ENCODE measurements around the gene MMAB.

MMAB gene

GRCh38 chr12:109559200-109559505 lies 14.2 kb downstream of the MMAB start:
- no peak for DNase-seq (ENCODE audit: low spot score)

DNA sequence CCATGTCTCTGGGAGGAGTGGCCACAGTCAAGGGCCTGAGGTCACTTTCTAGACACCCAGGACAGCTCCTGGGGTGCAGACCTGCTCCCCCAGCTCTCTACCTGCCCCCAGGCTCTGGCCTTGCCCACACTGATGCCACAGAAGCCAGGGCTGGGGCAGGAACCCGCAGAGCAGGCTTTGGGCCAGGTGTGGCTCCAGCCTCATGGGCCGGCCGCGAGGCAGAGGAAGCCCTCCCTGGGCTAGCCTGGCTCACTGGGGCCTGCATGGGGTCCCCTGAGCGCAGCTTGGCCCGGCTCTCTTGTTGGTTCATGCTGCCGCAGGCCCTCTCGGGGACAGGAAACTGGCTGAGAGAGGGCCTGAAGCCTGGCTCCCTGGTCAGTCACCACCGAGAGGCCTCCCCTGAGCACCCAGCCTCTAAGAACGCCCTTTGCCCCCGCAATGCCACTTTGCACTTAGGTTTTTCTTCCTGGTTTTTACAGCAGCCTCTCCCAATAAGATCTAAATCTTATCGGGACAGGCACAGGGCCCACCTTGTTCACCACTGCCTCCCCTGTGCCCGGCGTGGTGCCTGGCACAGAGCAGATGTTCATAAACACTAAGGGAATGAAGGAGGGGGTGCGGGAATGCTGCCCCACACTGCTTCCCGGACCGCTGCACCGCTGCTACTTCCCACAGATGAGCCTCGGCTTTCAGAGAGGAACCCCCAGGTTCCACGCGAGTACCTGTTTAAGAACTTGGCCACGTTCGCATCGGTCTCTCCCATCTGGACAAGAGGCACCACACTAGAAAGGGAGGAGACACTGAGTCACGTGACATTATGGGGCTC lies 14.7 kb downstream of the MMAB start:
- DNase-seq (ENCODE audit: low spot score) = no peak

GRCh38 chr12:109557805-109558204 lies 15.5 kb downstream of the MMAB start:
- DNase-seq (ENCODE audit: low spot score) = no peak

DNA sequence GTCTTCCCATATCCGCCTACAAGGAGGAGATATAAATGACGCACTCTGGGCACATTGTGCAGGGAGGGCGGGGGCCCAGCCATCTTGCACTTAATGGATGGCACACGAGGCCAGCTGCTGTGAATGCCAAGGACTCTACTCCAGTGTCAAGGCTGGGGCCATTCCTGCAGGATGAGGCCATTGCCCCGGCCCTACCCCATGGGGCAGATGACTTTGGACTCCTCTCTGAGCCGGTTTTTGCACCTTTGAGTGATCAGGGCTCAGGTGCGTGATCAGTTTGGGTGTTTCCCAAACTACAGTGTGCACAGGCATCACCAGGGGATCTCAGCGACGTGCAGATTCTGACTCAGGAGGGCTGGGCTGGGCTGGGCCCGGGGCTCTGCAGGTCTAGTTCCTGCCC lies 16.1 kb downstream of the MMAB start:
- no peak for DNase-seq (ENCODE audit: low spot score)

DNA sequence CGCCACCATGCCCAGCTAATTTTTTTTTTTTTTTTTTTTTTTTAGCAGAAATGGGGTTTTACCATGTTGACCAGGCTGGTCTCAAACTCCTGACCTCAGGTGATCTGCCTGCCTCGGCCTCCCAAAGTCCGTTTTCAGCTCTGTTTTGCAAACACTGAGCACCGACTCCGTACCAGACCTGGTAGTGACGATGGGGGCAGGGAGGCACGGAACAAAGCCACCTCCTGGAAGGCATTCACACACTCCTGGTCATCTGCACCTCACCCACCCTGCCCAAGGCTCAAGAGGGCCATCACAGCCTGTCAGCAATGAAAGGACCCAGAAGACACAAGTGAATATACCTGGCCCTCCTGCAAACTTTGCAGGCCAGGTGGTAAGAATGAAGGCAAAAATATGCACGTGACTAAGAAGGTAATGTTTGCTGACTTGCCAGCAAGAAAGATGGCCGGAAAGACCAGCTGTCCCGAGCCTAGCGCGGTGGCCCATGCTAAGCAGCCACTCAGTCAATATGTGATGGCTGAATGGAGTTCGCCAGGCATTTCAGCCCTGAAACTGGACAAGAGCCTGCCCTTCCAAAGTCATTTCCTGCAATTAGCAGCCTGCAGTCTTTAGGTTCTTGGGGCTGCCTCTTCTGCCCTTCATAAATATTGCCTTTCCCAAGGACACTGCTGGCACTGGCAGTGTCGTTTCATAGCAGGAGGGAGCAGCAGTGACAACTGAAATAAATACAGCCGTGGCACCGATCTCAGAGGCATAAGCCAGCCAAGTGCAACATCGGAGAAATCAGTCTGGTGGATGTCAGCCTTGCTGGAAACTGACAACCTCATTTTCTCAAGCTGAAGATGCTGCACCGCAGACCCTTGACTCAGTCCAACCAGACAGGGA lies 17.6 kb downstream of the MMAB start:
- DNase-seq (ENCODE audit: low spot score) = no peak

- no peak for DNase-seq (ENCODE audit: low spot score)
Observed at GRCh38 chr12:109554761-109555160, 18.5 kb downstream of the MMAB start.

GRCh38 chr12:109553906-109554500 lies 19.3 kb downstream of the MMAB start:
- DNase-seq (ENCODE audit: low spot score) = no peak

DNA sequence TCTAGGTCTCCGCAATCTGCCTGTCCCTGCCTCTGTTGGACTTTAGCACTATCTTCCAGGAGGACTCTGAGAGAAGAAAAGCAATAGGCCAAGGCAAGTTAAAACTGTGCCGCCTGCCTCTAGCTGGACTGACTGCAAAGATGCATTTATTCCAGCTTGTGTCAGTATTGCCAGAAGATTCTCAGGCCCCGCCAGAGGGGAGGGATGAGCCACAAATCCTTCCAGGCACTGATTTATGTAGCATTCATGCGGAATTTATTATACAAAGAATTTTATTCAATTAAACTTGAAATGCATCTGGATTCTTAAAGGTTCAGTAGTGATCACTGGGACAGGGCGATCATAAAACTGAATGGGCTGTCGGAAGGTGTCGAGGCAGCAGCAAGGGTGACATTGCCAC lies 19.8 kb downstream of the MMAB start:
- no peak for DNase-seq (ENCODE audit: low spot score)

DNA sequence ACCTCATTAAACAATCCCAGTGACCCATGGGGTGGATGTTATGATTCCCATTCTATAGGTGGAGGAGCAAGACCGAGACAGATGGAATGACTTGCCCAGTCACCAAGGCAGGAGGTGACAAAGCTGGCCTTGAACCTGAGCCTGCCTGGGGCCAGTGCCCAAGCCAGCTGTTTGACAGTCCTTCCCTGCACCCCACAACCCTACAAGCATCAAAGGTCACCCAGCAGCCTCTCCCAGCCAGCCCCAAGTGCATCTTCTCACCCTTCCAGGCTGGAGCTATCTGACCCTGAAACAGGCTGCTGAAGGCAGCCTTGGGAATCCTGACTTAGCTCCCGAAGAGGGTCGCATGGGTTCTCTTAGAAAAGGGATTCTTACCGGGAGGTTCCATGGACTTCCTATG lies 20.3 kb downstream of the MMAB start:
- no peak for DNase-seq (ENCODE audit: low spot score)

GRCh38 chr12:109551108-109551507 lies 22.2 kb downstream of the MMAB start:
- DNase-seq (ENCODE audit: low spot score) = no peak

GRCh38 chr12:109550281-109550680 lies 23.0 kb downstream of the MMAB start:
- DNase-seq (ENCODE audit: low spot score) = no peak

DNA sequence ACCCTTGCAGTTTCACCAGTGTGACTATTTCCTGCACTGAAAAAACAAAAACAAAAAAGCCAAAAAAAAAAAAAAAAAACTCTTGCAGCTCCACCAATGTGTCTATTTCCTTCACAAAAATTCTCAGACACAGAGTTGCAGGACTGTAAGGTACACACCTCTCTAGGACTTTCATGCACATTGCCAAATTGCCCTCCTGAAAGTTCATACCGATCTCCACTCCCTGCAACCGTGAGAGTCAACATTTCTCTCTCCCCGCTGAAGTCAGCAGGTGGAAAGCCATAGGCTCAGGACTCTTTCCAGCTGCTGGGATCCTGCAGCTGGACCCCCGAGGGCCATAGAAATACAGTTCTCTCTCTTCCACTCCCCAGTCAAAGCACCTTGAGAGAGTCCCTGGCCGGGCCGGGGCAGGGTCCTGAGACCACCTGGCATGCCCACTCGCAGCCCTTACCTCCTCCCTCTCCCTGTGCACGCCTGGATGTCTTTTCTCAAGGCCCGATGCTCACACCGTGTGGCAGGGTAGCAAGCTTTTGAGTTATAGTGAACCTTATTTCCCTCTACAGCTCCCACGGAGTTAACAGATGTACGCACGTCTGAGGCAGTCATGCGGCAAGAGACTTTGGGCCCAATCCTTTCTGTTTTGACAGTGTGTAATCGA lies 23.6 kb downstream of the MMAB start:
- no peak for DNase-seq (ENCODE audit: low spot score)

DNA sequence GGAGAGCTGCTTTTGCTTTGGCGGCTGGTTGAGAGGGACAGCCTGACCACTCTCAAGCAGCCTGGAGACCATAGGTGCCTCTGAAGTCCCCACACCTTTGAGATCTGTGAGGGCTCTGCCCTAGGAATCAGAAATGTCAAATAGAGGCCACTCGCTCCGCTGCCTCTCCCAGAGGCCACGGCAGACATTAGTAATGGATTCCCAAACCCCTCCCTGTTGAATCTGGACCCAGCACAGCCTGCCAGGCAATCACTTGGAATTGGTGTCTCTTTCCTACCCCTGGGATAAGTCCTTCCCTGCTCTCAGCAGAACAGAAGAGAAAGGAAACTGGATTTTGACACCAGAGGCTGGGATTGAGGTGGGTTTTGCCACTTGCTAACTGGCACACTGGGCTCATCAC lies 25.0 kb downstream of the MMAB start:
- no peak for DNase-seq (ENCODE audit: low spot score)

GRCh38 chr12:109547286-109547685 lies 26.0 kb downstream of the MMAB start:
- no peak for DNase-seq (ENCODE audit: low spot score)

- DNase-seq (ENCODE audit: low spot score) = no peak
Observed at GRCh38 chr12:109545826-109546225, 27.5 kb downstream of the MMAB start.

DNA sequence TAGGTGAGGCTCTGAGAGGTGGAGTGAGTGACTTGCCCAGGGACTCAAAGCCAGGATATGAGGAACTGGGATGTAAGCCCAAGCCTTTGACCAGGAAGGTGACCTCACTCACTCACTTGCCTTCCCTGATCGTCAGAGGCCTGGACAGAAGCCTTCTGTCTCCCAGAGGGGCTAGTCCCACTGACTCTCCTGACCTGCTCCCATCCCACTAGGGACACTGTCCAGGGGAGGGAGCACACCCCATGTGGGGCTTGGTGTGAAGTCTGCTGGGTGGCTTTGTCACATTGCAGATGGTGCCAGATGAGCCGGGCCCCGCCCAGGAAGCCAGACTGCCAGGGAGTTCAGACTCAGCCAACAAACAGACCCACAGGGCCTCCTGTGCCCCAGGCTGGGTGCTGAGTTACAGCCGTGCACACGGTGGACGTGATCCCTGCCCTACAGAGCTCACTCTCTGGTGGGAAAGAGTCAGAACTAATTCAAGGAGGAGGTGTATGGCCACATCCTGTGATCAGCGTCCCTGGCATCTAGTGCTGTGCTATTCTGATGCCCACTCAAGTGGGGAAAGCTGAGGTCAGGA lies 28.3 kb downstream of the MMAB start:
- DNase-seq (ENCODE audit: low spot score) = no peak

- DNase-seq (ENCODE audit: low spot score) = no peak
Observed at GRCh38 chr12:109542876-109543275, 30.4 kb downstream of the MMAB start.

DNA sequence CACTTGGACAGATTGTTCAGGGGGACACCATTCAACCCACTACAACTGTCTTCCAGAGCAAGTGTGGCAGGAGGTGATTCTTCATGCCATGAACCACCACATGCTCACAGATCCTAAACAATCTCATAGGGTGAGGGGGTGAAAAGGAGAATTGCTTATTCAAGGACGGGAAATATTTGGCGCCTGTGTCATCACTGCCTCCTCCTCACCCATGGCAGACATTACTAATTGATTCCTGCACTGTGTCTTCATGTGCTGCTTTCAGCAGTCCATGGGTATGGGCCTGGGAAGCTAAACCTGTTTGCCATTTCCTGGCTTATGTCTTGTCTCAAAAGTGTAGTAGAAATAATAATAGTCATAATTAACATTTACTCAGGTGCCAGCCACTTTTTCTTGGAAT lies 31.3 kb downstream of the MMAB start:
- no peak for DNase-seq (ENCODE audit: low spot score)

GRCh38 chr12:109541413-109541726 lies 31.9 kb downstream of the MMAB start:
- no peak for DNase-seq (ENCODE audit: low spot score)

- DNase-seq (ENCODE audit: low spot score) = peak; percentile 23
Observed at GRCh38 chr12:109540526-109541412, 32.5 kb downstream of the MMAB start.

DNA sequence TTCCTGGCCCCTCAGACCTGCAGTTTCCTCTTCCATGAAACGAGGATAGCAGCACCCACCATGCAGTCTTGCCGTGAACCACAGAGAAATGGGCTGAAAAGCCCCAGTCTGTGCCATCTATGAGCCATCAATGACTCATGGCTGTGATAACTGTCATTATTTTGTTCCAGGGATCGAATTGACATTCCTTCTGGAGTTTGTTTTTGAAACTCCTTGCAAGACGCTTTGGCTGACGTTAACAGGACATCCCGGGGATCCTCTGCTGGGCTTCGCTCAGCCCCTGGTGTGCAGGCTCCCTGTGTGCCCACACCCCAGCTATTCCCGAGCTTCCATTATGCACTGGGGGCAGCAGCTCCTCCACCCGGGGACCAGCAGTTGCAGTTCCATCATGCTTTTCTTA lies 33.8 kb downstream of the MMAB start:
- DNase-seq (ENCODE audit: low spot score) = no peak
